SK-N-MC (cell line): Measurements from ENCODE around the gene BMP8B.

Experiments used
- EZH2 ChIP-seq: fragments of 200-600 bp; sonication (generic); IDR thresholded peaks from one replicate; pipeline ENCODE4 v1.6.1; 2017; ENCODE audit warnings: antibody characterized with exemption
- FOXP2 ChIP-seq: optimal IDR thresholded peaks from 2 replicates; pipeline ENCODE3; 2011; ENCODE audit warnings: mild to moderate bottlenecking, moderate library complexity; ENCODE audit not compliant: insufficient read depth; ENCODE audit errors: extremely low read length, control extremely low read depth
- POLR2AphosphoS5 ChIP-seq: IDR thresholded peaks from 2 replicates; pipeline ENCODE4 v1.6.1; 2012; ENCODE audit warnings: mild to moderate bottlenecking, low read depth, low read length, borderline replicate concordance

DNA sequence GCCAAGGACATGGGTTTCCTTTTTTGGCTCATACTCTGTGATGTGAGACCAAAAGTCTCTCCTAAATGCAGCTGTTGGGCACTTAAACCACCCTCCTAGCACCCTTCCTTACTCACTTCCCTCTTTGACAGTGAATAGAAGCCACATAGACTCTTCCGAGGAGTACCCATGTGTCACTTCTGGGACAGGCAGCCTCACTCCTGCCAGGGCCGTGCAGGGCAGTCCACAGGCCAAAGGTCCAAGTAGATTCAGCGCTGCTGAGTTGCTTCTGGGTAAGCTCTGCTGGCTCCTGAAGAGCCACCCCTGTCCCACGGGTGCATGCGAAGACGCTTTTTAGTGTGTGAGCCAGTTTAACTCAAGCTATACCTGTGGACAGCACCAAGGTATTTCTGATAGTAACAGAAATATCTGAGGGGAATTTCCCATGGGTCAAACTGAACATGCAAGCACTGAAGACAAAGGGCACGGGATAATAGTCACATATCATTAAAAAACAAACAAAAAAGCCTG is 36.8 kb upstream of the BMP8B start:
- TF ChIP-seq POLR2AphosphoS5 = no peak
- TF ChIP-seq EZH2 = no peak
- TF ChIP-seq FOXP2 = no peak
